ENCODE data around the gene ADGRL1. TPM values are rescaled to one million over a fixed set of nuclear protein-coding genes. Genes with fewer than 3 reads are reported as not detected.
A peak's percentile ranks its signal among the peaks of the same experiment; 100 is the strongest.

The ADGRL1 gene
- total and polyA plus RNA-seq, 11 donors: 10.1 to 29.4 (median 14.1) TPM

DNA sequence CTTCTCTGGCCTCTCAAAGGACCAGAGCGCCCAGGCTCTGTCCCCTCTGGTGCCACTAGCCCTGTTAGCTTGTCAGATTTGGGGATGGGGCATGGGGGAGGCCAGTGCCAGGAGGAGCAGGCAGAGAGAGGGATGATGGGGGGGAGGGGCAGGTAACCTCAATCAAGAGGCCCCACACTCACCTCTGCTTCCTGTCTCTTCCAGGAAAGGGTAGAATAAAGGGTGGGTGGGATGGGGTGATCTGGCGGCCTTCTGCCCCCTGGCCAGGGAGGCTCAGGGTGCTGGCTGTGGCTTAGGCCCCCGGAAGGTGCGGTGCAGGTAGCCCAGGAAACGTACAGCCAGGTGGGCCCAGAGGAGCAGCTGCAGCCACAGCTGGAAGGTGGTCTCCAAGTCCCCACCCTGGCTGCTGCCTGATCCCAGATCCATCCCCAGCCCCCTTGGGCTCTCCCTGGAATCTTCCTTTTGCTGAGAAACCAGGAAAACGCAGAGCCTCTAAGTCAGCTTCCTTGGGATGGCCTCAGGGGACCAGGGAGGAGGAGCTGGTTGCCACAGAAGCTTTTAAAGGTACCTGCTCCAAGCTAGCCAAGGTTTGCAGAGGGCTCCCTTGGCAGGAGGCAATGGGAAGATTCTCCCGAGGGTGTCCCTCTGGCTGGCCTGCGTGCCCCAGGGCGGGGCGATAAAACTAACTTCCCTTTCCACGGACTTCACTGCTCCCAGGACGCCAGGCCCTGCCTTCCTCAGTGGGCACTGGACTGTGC lies 93.7 kb downstream of the ADGRL1 start:
- intact Hi-C loops (cut with DNase I): loop anchor here in 1 of 10 donors (2.0 kb wide), 1 partner anchor 19 kb away; no protein-coding TSS in a partner anchor
- Histone ChIP-seq H3K4me1 (peaks cover 35 to 89% (median 69%) of the 10 kb centered on the region in 12 donors), H3K27ac (peak overlapping the region; percentile 80 to 98 (median 96)), H3K4me3 (peak overlapping the region in 11 of 12 donors; percentile 16 to 50 (median 38)), H3K36me3 (peaks cover 0 to 20% (median 0%) of the 10 kb centered on the region in 9 donors), H3K9me3 (no peaks in the 10 kb centered on the region), H3K27me3 (no peaks in the 10 kb centered on the region)
- peak in 1 of 4 donors; percentile 10 for ATAC-seq
- TF ChIP-seq POLR2A (IDR thresholded peaks at IDR 0.05): no peak
- TF ChIP-seq, protein P1, sequence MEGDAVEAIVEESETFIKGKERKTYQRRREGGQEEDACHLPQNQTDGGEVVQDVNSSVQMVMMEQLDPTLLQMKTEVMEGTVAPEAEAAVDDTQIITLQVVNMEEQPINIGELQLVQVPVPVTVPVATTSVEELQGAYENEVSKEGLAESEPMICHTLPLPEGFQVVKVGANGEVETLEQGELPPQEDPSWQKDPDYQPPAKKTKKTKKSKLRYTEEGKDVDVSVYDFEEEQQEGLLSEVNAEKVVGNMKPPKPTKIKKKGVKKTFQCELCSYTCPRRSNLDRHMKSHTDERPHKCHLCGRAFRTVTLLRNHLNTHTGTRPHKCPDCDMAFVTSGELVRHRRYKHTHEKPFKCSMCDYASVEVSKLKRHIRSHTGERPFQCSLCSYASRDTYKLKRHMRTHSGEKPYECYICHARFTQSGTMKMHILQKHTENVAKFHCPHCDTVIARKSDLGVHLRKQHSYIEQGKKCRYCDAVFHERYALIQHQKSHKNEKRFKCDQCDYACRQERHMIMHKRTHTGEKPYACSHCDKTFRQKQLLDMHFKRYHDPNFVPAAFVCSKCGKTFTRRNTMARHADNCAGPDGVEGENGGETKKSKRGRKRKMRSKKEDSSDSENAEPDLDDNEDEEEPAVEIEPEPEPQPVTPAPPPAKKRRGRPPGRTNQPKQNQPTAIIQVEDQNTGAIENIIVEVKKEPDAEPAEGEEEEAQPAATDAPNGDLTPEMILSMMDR (IDR thresholded peaks at IDR 0.05): no peak
- peak in 4 of 5 donors; percentile 47 to 73 (median 60) for DNase-seq
- WGBS, 4 donors: 33 to 47% (median 38%) methylated on average over 9 to 12 of the region's 12 CpGs

DNA sequence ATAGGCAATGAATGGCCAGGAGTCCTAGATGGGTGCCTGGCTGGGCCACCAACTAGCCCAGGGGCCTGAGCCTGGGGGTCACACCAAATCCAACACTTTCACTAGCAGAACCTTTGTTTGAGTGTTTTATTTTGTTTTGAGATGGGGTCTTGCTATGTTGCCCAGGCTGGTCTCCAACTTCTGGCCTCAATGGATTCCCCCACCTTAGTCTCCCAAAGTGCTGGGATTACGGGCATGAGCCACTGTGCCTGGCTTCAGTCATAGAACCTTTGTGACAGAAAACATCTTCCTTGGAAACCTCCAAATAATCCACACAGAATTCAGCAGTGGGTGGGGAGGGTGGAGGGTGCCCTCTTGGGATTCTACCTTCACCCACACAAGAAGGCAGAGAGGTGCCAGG lies 94.5 kb downstream of the ADGRL1 start:
- intact Hi-C loops (cut with DNase I): no loop called here
- H3K27me3 ChIP-seq: no peaks in the 10 kb centered on the region
- ATAC-seq (no peak), DNase-seq (no peak)
- H3K4me3 ChIP-seq: no peak overlapping the region
- no peak for TF ChIP-seq POLR2A (IDR thresholded peaks at IDR 0.05)
- TF ChIP-seq, protein P1 (IDR thresholded peaks at IDR 0.05): no peak
- H3K36me3 ChIP-seq: peaks cover 0 to 28% (median 3%) of the 10 kb centered on the region in 9 donors
- H3K27ac ChIP-seq: peak overlapping the region in 11 of 12 donors; percentile 32 to 98 (median 94)
- H3K9me3 ChIP-seq: no peaks in the 10 kb centered on the region
- 64 to 77% (median 74%) methylated on average over 1 of the region's 1 CpG for WGBS, 4 donors
- H3K4me1 ChIP-seq: peaks cover 33 to 93% (median 68%) of the 10 kb centered on the region in 12 donors

DNA sequence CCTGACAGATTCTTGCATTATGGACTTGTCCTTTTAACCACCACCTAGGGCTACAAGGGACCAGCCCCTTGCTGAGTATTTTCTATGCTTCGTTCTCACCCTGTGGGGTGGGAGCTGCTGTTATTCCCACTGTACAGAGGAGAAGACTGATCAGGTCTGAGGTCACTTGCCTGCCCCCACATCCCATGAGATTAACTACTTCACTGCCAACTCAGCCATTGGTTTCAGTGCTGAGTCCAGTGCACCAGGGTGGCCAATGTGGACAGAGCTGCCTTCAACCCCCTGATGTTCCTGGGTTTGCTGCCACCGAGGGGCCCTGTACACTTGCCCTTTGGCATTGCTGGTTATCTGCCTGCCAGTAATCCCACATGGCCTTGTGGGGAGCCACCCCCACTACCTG lies 95.3 kb downstream of the ADGRL1 start:
- intact Hi-C loops (cut with DNase I): no loop called here
- peaks cover 24 to 91% (median 60%) of the 10 kb centered on the region in 12 donors for H3K4me1 ChIP-seq
- no peaks in the 10 kb centered on the region for H3K27me3 ChIP-seq
- H3K9me3 ChIP-seq: no peaks in the 10 kb centered on the region
- no peak for ATAC-seq
- peak in 1 of 5 donors; percentile 20 for DNase-seq
- WGBS, 4 donors: 42 to 58% (median 49%) methylated on average over 2 of the region's 2 CpGs
- H3K4me3 ChIP-seq: no peak overlapping the region
- H3K36me3 ChIP-seq: peaks cover 0 to 36% (median 11%) of the 10 kb centered on the region in 9 donors
- no peak for TF ChIP-seq POLR2A (IDR thresholded peaks at IDR 0.05)
- TF ChIP-seq, protein P1 (IDR thresholded peaks at IDR 0.05): no peak
- H3K27ac ChIP-seq: peak overlapping the region in 9 of 12 donors; percentile 32 to 97 (median 47)

All from heart left ventricle (tissue), 16 donors.